Measurements from ENCODE around the gene MOV10.

DNA sequence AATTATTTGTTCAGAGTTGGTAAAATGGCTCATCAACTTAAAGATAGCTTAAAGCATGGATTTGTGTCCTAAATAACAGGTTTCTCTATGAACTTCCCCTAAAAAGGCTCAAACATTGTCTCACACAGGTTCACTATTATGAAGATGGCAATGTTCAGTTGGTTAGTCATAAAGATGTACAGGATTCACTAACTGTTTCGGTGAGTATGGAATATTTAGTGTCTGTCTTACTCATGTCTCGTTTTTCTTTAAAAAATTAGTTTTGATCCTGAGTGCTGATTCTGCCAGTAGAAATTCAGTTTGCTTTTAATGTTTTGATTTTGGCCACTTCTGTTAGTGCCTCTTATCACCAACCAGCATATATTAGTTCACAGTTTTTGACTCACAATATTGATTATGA is 7.5 kb upstream of the MOV10 start:
- TF ChIP-seq, protein P1, sequence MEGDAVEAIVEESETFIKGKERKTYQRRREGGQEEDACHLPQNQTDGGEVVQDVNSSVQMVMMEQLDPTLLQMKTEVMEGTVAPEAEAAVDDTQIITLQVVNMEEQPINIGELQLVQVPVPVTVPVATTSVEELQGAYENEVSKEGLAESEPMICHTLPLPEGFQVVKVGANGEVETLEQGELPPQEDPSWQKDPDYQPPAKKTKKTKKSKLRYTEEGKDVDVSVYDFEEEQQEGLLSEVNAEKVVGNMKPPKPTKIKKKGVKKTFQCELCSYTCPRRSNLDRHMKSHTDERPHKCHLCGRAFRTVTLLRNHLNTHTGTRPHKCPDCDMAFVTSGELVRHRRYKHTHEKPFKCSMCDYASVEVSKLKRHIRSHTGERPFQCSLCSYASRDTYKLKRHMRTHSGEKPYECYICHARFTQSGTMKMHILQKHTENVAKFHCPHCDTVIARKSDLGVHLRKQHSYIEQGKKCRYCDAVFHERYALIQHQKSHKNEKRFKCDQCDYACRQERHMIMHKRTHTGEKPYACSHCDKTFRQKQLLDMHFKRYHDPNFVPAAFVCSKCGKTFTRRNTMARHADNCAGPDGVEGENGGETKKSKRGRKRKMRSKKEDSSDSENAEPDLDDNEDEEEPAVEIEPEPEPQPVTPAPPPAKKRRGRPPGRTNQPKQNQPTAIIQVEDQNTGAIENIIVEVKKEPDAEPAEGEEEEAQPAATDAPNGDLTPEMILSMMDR (IDR thresholded peaks at IDR 0.05): no peak
- no peak for TF ChIP-seq ZFX (IDR thresholded peaks at IDR 0.05; ENCODE audit: borderline replicate concordance)

Data from 22Rv1 (cell line).